DND-41 (cell line): Measurements from ENCODE around the gene PCCB.

Experiments used
- CTCF ChIP-seq: IDR thresholded peaks from 2 replicates; pipeline ENCODE4 v1.5.1; 2012; ENCODE audit warnings: borderline replicate concordance, low read length, moderate library complexity, mild to moderate bottlenecking; ENCODE audit not compliant: poor library complexity, severe bottlenecking; ENCODE audit errors: extremely low read depth
- EZH2 ChIP-seq: IDR thresholded peaks from 3 replicates; pipeline ENCODE4 v1.6.1; 2012; ENCODE audit warnings: borderline replicate concordance, low read depth, mild to moderate bottlenecking, moderate library complexity, low read length, inconsistent platforms; ENCODE audit not compliant: severe bottlenecking

- TF ChIP-seq CTCF, result no peak
- no peak for TF ChIP-seq EZH2
Observed at GRCh38 chr3:136330900-136331299, 80.8 kb downstream of the PCCB start.
